Activated CD8-positive, alpha-beta memory T cell treated with anti-CD3 and anti-CD28 coated beads for 36 hours (primary cell): Measurements from ENCODE around the gene RAB5B. TPM values are rescaled to one million over a fixed set of nuclear protein-coding genes. Genes with fewer than 3 reads are reported as not detected.

Experiments
- CTCF ChIA-PET: fragments of 350-600 bp; sonication (Branson Sonifier 250); formaldehyde crosslinking; loops from one replicate; lab custom pipeline; 2021; ENCODE audit warnings: antibody characterized with exemption; lab: Charles Lee
- POLR2A ChIA-PET: fragments of 350-600 bp; sonication (Branson Sonifier 250); formaldehyde crosslinking; loops from one replicate; lab custom pipeline; 2021; ENCODE audit warnings: antibody characterized with exemption; lab: Charles Lee
- total RNA-seq, 2 experiments: library from RNA; stranded (reverse); gene quantifications; one replicate each; pipeline ENCODE4 v1.2.3, GENCODE V29; 2021

The RAB5B gene, protein sequence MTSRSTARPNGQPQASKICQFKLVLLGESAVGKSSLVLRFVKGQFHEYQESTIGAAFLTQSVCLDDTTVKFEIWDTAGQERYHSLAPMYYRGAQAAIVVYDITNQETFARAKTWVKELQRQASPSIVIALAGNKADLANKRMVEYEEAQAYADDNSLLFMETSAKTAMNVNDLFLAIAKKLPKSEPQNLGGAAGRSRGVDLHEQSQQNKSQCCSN
- 10 to 100 TPM; 27.5 to 32.4 TPM for total RNA-seq

GRCh38 chr12:55973599-55974307 is at the start of gene RAB5B:
Gene RAB5B (plus strand): TSS chr12:55974078. CDS start chr12:55986961, 12,883 bp downstream.
- ChIA-PET POLR2A (interaction anchor here (0.7 to 1.8 kb wide), 13 partner anchors 11 to 684 kb away, joined by 3 to 9 read pairs (median 4); partner anchors contain the start of genes DNAJC14, ORMDL2, PA2G4 and RPL41), CTCF (interaction anchor here (0.6 to 1.1 kb wide), 3 partner anchors 35 to 105 kb away, joined by 3 to 4 read pairs (median 4); no protein-coding TSS in a partner anchor)

DNA sequence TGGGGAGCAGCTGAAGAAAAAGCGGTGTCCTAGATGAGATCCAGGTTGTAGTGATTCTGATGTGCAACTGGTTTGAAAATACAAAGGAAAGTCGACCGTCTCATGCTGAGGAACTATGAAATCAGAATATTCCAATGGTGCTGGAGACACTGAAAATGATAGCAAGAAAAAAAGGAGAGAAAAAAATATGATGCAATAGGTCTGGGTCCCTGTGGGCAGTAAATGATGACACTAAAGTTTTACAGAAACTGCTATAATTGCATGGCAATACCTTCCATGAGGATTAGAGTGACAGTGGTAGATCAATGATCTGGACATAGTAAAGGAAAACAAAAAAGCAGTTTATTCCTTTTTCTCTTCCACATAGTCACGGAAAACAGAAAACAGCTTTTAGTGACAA is 48.5 kb upstream of the RAB5B start:
- POLR2A ChIA-PET, result interaction anchor here (0.5 to 1.5 kb wide), 2 partner anchors 108 to 180 kb away, joined by 3 to 7 read pairs; partner anchors contain the start of genes ORMDL2 and SARNP

DNA sequence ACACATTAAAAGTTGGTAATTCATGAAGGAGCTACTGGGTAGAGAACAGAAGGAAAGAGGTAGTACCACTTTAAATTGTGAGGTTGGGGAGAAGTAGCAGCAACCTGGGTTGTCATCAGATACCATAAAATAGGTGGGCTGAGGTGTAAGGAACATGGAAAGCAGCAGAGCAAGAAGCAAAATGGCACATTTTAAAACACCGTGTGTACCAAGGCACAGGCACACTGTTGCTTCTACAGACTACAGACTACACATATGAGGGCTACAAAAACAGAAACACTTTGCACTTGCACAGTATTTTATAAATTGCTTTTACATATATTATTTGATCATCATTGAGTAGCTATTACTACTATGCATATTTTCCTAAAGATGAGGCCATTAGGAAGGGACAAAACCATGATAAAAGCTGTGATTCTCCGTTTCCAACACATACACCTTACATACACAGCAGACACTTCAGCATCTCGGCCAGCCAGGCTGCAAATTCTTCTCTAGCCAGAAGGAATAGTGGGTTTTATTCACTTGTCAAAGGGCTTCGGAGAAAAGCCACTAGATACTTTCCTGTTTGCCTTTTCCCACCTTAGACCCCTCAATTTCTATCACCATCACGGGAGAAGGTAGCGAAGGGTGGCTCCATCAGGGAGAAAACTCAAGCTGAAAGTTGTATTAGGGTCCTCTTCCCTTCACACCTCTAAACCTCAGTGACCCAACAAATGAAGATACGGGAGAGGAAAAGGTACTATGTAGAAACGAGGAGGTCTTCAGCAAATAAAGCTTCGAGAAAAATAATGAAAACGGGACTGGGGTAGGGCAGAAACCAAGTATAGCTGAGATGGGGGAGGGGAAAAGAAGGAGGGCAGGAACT is 47.8 kb upstream of the RAB5B start:
- ChIA-PET CTCF (interaction anchor here (0.5 to 6.4 kb wide), 12 partner anchors 9 to 187 kb away, joined by 3 to 30 read pairs (median 3); partner anchors contain the start of genes DNAJC14 and ORMDL2), POLR2A (interaction anchor here (0.5 to 1.9 kb wide), 6 partner anchors 10 to 181 kb away, joined by 3 to 7 read pairs (median 4); partner anchors contain the start of genes ORMDL2 and SARNP)

More for the DNA sequence above, 48.5 kb upstream of the RAB5B start:
- CTCF ChIA-PET, result interaction anchor here (0.5 to 6.4 kb wide), 8 partner anchors 8 to 150 kb away, joined by 3 to 30 read pairs (median 4); partner anchors contain the start of genes DNAJC14 and ORMDL2

- ChIA-PET CTCF (interaction anchor here (0.5 to 6.4 kb wide), 11 partner anchors 8 to 188 kb away, joined by 3 to 30 read pairs (median 4); partner anchors contain the start of gene DNAJC14), POLR2A (interaction anchor here (0.6 to 1.9 kb wide), 8 partner anchors 9 to 297 kb away, joined by 3 to 7 read pairs (median 4); partner anchors contain the start of genes ORMDL2 and SARNP)
These were observed 46.9 kb upstream of the RAB5B start for GRCh38 chr12:55926738-55927587.

- CTCF ChIA-PET, result interaction anchor here (0.5 to 6.4 kb wide), 9 partner anchors 12 to 189 kb away, joined by 3 to 30 read pairs (median 4); partner anchors contain the start of genes DNAJC14 and PA2G4
- POLR2A ChIA-PET, result interaction anchor here (0.6 to 1.9 kb wide), 7 partner anchors 8 to 296 kb away, joined by 3 to 7 read pairs (median 5); partner anchors contain the start of genes ORMDL2, RPL41 and SARNP
These were observed 46.0 kb upstream of the RAB5B start, which contains the start of gene PYM1 for GRCh38 chr12:55927588-55928502. Gene PYM1 (minus strand): TSS chr12:55927894. CDS start chr12:55927761, 133 bp downstream.

GRCh38 chr12:55929306-55929791 is 44.5 kb upstream of the RAB5B start:
- POLR2A ChIA-PET, result interaction anchor here (0.5 to 1.3 kb wide), 5 partner anchors 44 to 112 kb away, joined by 3 to 13 read pairs (median 4); partner anchors contain the start of genes ORMDL2, RAB5B and SARNP
- CTCF ChIA-PET, result interaction anchor here (1.3 to 3.6 kb wide), 3 partner anchors 11 to 186 kb away, joined by 4 to 23 read pairs (median 7); partner anchors contain the start of genes ORMDL2 and SARNP

DNA sequence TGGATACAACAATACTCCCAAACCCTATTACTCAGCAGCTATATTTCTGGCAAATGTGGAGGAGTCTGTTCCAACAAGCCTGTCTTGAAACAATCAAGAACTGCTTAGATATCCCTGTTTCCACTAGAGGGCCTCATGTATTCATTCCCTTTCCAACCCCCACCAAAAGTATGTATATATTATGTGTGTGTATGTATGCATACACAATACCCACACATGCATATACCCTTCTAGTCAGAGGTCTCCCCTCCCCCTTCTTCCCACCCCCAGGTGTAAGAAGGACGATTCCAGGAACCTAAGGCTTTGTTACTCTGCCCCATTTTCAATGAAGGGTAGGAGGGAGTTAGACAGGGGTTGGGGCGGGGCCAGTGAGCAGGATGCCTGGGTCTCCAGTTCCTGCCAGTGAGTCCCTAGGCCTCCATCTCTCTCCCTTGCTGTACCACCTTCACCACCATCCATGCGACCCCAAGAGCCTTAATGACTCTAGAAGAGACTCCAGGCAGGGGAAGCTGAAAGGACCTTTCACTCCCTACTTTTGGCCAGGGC is 43.0 kb upstream of the RAB5B start, which contains the start of gene DGKA:
TSS of gene DGKA (plus strand) at position 392 of the 546 bp plus-strand sequence. CDS start 5,342 bp downstream, outside the sequence.
- ChIA-PET POLR2A (interaction anchor here (0.5 to 1.4 kb wide), 8 partner anchors 9 to 201 kb away, joined by 3 to 13 read pairs (median 4); partner anchors contain the start of genes CD63, ORMDL2, RAB5B and SARNP), CTCF (interaction anchor here (0.5 to 3.6 kb wide), 7 partner anchors 10 to 193 kb away, joined by 3 to 23 read pairs (median 4); partner anchors contain the start of genes ORMDL2 and SARNP)

DNA sequence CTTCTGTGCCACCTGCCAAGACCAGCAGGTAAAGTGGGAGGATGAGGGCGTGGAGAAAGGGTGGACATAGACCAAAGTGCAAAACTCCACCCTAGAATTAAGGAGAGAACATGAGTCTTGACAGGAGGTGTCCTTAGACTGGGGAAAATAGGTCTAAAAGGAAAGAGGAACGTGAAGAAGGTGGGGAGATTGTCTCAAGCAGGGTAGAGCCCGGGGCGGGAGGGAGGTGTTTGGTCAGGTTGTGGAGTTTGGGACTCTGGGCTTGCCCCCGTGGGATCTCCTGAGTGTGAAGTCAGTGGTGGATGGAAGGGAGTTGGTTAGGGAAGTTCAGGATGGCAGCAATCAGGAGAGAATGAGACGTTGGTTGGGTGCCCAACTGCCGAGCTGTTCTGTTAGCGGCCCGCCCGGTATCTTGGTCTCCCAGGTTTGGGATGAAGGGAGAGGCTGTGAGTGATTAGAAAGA is 42.5 kb upstream of the RAB5B start:
- ChIA-PET POLR2A (interaction anchor here (0.5 to 1.4 kb wide), 5 partner anchors 9 to 105 kb away, joined by 3 to 7 read pairs (median 3); no protein-coding TSS in a partner anchor), CTCF (interaction anchor here (0.5 to 3.6 kb wide), 4 partner anchors 9 to 193 kb away, joined by 3 to 23 read pairs (median 6); no protein-coding TSS in a partner anchor)

DNA sequence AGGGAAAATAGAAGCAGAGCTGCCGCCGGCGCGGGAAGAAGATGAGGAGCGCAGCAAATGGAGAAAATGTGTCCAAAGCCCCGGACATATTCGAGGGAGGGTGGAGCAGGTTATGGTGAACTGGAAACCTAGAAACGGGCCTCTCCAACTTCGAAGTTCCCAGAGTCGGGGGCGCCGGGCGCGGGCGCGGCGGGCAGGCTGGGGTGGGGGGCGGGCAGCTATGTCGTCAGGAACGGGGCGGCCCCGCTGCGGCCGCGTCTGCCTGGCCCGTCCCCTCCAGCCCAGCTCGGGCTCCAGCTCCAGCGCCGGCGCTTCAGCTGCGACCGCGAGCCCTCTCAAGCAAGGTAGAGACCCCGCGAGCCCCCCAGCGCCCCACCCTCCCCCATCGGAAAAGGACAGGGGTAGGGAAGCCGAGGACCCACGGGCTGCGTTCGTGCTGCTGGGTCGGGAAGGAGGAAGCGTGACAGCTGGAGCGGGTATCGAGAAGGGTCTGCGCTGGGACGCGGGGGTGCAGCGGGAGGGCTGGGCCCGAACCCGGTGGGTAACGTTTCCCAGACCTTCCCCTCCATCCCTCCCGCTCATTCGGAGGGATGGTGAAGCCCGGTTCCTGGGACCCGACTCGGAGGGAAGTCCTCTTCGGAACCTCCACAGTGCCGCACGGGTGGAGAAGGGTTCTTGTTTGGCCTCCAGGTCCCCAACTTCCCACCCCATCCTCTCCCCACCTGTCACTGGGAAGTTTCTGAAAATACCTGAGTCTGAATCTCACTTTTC is 41.9 kb upstream of the RAB5B start:
- CTCF ChIA-PET, result interaction anchor here (0.5 to 3.6 kb wide), 5 partner anchors 9 to 194 kb away, joined by 3 to 23 read pairs (median 7); partner anchors contain the start of gene DNAJC14
- POLR2A ChIA-PET, result interaction anchor here (1.1 to 1.4 kb wide), 2 partner anchors 33 to 106 kb away, joined by 3 to 4 read pairs; no protein-coding TSS in a partner anchor

GRCh38 chr12:55932551-55932910 is 41.3 kb upstream of the RAB5B start:
- ChIA-PET POLR2A (no interaction called here), CTCF (interaction anchor here (0.9 to 1.6 kb wide), 2 partner anchors 103 to 178 kb away, joined by 3 to 7 read pairs; partner anchors contain the start of gene DNAJC14)

GRCh38 chr12:55933169-55933798 is 40.6 kb upstream of the RAB5B start:
- POLR2A ChIA-PET, result no interaction called here

DNA sequence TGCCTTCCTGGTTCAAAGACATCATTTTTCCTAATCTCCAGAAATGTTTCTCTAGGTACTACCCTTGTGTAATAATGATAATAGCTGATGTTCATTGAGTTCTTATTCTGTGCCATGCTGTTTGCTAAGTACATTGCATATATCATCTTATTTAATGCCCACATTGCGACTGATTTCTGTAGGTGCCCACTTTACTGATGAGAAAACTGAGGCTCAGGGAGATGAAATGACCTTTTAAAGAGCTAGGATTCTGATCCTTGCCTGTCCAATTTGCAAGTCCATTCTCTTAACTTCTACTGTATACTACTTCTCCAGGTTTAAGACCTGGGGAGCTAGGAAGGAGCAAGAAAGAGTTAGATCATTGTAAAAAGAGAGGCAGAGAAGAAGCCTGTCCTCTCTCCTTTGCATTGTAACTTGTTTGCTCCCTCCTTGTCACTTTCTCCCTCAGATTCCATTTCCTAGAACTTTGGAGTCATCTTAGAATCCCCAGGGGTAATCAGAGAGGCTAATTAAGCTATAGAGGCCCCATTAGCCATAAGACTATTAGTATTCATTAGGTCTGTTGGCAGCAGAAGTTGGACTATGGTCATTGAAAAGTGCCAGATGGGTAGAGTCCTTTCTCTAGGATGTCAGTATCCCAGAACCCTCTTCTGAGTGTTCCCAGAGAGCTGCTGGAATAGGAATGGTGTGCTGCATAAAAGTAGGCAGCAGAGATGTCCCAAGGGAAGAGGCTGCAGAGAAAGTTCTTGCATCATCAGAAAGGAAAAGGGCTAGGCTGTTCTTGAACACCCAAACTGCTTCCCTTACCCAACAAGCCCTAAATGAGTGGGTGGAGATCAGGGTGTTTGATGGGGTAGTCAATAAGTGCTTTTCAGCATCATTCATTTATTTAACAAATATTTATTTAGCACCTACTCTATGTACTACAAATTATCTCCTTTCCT is 39.8 kb upstream of the RAB5B start:
- ChIA-PET POLR2A (interaction anchor here (0.6 kb wide), 1 partner anchor 252 kb away, joined by 4 read pairs; no protein-coding TSS in a partner anchor), CTCF (interaction anchor here (0.6 to 2.6 kb wide), 8 partner anchors 8 to 195 kb away, joined by 3 to 12 read pairs (median 4); partner anchors contain the start of gene DNAJC14)

More at GRCh38 chr12:55933169-55933798, 40.6 kb upstream of the RAB5B start:
- CTCF ChIA-PET, result interaction anchor here (0.6 to 2.6 kb wide), 5 partner anchors 9 to 195 kb away, joined by 3 to 12 read pairs (median 4); partner anchors contain the start of gene DNAJC14
